Fibroblast of pulmonary artery (primary cell): ENCODE results near the gene FABP3.

ENCODE experiments used
- DNase-seq: peaks from one replicate; pipeline ENCODE4 v3.0.0-alpha.2; 2010; ENCODE audit warnings: low read depth
- H3K4me3 ChIP-seq: replicated peaks from 2 replicates; pipeline ENCODE4 v1.5.1; 2011; ENCODE audit warnings: low read depth, mild to moderate bottlenecking, control low read depth, low read length, moderate library complexity
- TF ChIP-seq, protein P1 (sequence below): IDR thresholded peaks from 2 replicates; pipeline ENCODE4 v1.5.1; 2011; ENCODE audit warnings: mild to moderate bottlenecking, control low read depth, low read length, inconsistent platforms; ENCODE audit errors: missing control alignments

The FABP3 gene

DNA sequence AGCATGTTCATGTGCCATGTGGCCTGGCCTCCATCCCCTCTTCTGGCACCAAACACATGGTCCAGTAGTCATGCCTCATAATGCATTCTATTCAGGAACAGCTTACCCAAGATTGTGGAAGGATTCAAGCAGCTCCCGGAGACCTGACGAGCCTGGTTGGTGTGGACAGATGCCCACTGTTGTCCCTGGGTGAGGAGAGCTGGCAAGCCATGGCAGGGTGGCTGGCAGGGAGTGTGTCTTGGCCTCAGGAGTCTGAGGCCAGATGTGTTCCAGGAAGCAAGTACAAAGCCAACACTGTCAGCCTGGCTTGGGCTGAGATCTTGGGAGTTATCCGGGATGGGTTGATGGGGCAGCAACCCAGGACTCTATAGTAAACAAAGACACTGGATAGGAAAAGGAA lies 7.3 kb upstream of the FABP3 start:
- TF ChIP-seq, protein P1, sequence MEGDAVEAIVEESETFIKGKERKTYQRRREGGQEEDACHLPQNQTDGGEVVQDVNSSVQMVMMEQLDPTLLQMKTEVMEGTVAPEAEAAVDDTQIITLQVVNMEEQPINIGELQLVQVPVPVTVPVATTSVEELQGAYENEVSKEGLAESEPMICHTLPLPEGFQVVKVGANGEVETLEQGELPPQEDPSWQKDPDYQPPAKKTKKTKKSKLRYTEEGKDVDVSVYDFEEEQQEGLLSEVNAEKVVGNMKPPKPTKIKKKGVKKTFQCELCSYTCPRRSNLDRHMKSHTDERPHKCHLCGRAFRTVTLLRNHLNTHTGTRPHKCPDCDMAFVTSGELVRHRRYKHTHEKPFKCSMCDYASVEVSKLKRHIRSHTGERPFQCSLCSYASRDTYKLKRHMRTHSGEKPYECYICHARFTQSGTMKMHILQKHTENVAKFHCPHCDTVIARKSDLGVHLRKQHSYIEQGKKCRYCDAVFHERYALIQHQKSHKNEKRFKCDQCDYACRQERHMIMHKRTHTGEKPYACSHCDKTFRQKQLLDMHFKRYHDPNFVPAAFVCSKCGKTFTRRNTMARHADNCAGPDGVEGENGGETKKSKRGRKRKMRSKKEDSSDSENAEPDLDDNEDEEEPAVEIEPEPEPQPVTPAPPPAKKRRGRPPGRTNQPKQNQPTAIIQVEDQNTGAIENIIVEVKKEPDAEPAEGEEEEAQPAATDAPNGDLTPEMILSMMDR = no peak
- no peak for DNase-seq
- H3K4me3 ChIP-seq = no peak overlapping the region

DNA sequence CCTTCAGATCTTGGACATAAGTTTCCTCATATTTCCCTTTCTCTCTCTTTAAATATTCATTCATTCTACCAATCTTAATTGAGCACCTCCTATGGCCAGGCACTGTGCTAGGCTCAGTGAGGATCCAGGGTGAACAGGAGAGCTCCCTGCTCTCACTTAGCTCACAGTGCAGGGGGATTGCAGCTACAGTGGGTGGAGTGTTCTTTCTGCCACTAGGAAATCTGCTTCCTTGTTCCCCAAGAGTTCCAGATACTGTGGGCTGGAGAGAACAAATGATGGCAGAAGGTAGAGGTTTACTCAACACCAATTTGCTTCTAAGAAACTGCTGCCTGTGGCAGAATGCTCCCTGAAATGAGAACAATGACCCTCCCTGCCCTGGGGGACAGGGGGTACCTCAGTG lies 5.1 kb upstream of the FABP3 start:
- H3K4me3 ChIP-seq = no peak overlapping the region
- no peak for DNase-seq
- TF ChIP-seq, protein P1 = no peak

DNA sequence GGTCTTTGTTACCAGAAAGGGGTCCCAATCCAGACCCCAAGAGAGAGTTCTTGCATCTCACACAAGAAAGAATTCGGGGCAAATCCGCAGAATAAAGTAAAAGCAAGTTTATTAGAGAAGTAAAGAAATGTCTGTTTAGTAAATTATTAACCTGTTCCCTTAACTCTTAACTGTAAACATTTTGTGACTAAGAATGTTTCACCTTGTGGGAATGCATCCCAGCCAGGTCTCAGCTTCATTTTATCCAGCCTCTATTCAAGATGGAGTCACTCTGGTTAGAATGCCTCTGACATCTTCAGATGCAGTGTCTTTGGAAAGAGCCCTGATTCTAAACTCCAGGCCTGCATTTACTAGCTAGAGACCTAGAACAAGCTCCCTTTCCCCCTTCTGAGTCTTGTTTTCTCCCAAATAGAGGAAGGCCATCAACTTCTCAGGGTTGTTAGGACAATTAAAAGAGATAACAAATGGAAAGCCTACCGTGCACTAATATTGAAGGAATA lies 4.5 kb upstream of the FABP3 start:
- TF ChIP-seq, protein P1 = no peak
- H3K4me3 ChIP-seq = no peak overlapping the region
- no peak for DNase-seq

DNA sequence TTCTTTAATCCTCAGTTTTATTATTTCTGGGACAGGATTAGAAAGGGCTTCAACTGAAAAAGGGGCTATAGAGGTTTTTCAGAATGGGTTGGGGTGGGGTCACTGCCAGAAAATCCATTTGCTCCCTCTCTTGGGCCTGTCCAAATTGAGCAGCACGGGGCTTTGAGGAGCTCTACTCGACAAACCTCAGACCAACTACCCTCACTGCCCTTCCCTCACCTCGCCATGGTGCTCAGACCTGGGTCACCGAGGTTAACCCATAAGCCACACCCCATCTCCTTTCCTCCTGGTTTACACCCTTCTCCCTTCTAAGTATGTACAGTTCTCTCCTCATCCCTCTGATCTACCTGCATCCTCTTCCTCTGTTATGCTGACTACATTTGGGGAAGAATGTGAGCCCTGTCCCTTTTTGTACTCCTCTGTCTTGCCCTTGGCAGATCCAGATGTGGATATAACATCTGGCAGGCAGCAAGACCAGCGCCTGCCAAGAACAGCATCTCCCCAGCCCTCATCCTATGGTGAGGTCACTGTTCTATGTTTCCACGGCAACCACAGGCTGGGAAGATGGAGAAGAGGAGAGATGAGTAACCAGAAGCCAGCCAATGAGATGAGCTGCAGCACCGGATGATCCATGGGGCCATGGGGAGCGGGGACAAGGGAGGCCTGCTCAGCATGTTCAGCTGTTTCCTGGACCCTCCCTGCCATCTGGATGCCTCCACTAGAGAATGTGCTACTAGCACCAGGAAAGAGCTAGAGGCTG lies 3.7 kb upstream of the FABP3 start:
- TF ChIP-seq, protein P1 = no peak
- DNase-seq = peak; percentile 93
- H3K4me3 ChIP-seq = no peak overlapping the region

DNA sequence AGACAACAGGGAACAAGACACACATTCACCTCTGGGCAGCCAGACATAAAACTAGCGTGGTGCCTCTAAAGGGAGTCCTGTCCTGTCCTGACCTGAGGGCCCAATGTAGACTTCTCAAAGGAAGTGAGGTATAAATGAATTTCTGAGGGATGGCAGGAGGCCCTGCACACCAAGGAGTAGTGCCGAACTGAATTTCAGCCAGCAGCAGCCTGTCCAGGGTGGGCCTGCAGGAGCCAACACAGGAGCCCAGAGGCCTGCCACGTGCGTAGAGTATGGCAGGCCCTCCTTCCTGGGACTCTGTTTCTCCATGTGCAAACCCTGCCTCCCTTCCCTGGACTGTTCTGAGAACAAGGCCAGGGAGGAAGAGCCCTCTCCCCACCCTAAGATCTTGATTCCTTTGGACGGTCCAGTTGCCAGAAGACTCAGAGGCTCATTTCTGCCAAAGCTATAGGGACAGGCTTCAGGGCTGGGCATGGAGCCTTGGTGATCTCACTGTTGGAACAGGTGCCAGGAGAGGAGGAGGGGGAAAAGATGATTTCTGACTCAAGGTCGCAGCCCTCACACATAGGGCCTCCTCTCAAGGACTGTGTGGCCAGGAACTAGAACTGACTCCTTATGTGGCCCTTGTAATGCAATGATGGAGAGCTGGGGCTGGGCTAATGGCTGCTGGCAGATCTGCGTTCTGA lies 1.8 kb upstream of the FABP3 start:
- DNase-seq = peak; percentile 62
- TF ChIP-seq, protein P1 = no peak
- H3K4me3 ChIP-seq = no peak overlapping the region

DNA sequence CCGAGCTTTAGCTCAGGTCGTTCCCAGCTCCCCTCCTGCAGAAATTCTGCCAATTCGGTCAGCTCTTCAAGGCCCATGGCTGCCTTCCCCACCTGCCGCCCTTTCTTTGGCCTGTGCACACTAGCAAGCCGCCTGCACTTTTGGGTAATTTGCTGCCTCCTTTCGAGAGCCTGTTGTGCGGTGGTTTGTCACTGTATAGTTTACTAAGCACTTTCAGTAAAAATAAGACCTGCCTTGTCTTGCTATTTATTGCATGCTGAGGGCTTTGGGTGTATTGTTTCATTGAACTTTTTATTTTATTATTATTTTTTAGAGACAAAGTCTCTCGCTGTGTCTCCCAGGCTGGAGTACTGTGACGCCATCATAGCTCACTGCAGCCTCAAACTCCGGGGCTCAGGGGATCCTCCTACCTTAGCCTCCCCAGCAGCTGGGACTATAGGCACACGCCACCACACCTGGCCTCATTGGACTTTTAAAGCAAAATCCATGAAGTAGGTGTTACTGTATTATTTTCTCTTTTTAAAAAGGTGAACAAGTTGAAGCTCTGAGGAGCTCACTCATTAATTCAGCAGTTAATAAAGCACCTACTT lies 1.1 kb upstream of the FABP3 start:
- DNase-seq = no peak
- H3K4me3 ChIP-seq = peak overlapping the region; percentile 35
- TF ChIP-seq, protein P1 = no peak
